ENCODE data around the gene CTNNBIP1.

The CTNNBIP1 gene

GRCh38 chr1:9903801-9904527, 6.1 kb downstream of the CTNNBIP1 start:
- DNase-seq, result no peak

GRCh38 chr1:9902060-9902452, 8.0 kb downstream of the CTNNBIP1 start:
- DNase-seq, result no peak

GRCh38 chr1:9901148-9902059, 8.7 kb downstream of the CTNNBIP1 start:
- DNase-seq, result no peak

GRCh38 chr1:9900142-9901043, 9.7 kb downstream of the CTNNBIP1 start:
- DNase-seq, result peak; percentile 5

GRCh38 chr1:9894115-9894514, 16.0 kb downstream of the CTNNBIP1 start:
- no peak for DNase-seq

GRCh38 chr1:9892563-9893528, 17.2 kb downstream of the CTNNBIP1 start:
- no peak for DNase-seq

GRCh38 chr1:9891207-9891606, 18.9 kb downstream of the CTNNBIP1 start:
- DNase-seq, result no peak

- DNase-seq, result no peak
Measured at GRCh38 chr1:9890224-9890731, 19.8 kb downstream of the CTNNBIP1 start.

- no peak for DNase-seq
Measured at GRCh38 chr1:9889411-9889810, 20.7 kb downstream of the CTNNBIP1 start.

GRCh38 chr1:9888886-9889285, 21.2 kb downstream of the CTNNBIP1 start:
- no peak for DNase-seq

- no peak for DNase-seq
Measured at GRCh38 chr1:9887070-9887469, 23.0 kb downstream of the CTNNBIP1 start.

GRCh38 chr1:9886092-9886742, 23.9 kb downstream of the CTNNBIP1 start:
- no peak for DNase-seq

- no peak for DNase-seq
Measured at GRCh38 chr1:9884805-9885204, 25.3 kb downstream of the CTNNBIP1 start.

- no peak for DNase-seq
Measured at GRCh38 chr1:9883585-9884449, 26.3 kb downstream of the CTNNBIP1 start.

- no peak for DNase-seq
Measured at GRCh38 chr1:9882945-9883303, 27.1 kb downstream of the CTNNBIP1 start.

- DNase-seq, result peak; percentile 22
Measured at GRCh38 chr1:9882296-9882944, 27.6 kb downstream of the CTNNBIP1 start.

- DNase-seq, result no peak
Measured at GRCh38 chr1:9881838-9882249, 28.2 kb downstream of the CTNNBIP1 start.

- no peak for DNase-seq
Measured at GRCh38 chr1:9878404-9878803, 31.7 kb downstream of the CTNNBIP1 start.

- DNase-seq, result no peak
Measured at GRCh38 chr1:9877962-9878361, 32.1 kb downstream of the CTNNBIP1 start.

- DNase-seq, result no peak
Measured at GRCh38 chr1:9875636-9876000, 34.5 kb downstream of the CTNNBIP1 start.
